ENCODE measurements around the gene CDC5L.

CDC5L gene

DNA sequence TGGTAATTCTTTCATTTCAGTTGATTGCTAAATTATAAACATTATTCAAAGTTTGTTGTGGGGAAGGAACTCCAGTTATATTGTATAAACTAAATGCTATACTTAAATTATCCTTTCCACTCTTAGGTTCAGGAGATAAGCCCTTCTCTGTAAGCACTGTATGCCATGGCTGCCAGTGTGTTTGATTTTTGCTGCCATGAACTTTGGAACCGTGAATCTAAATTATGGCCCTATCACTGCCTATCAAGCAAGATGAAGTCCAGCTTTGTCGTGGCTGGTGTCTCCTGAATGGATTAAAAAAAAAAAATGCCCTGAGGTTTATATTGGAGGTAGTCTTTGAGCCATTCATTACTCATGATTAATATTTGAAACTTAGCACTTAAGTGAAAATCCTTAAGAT lies 44.7 kb downstream of the CDC5L start:
- no peak for TF ChIP-seq ZNF274 (IDR thresholded peaks at IDR 0.05; ENCODE audit: low read depth, low read length)
- no peak for TF ChIP-seq YY1 (IDR thresholded peaks at IDR 0.05; ENCODE audit: insufficient read depth, insufficient read length)
- no peak for TF ChIP-seq SUZ12 (IDR thresholded peaks at IDR 0.05; ENCODE audit: extremely low read depth, insufficient read depth, insufficient read length)
- Histone ChIP-seq H3K4me1 (ENCODE audit: insufficient read depth, insufficient read length) (no peaks in the 10 kb centered on the region), H3K36me3 (ENCODE audit: insufficient read depth, insufficient read length, low read length) (peaks cover 43% of the 10 kb centered on the region), H3K4me3 (ENCODE audit: insufficient read length, low read depth) (no peak overlapping the region), H3K27me3 (ENCODE audit: insufficient read depth, insufficient read length) (no peaks in the 10 kb centered on the region), H3K9ac (ENCODE audit: insufficient read length, low read depth) (no peak overlapping the region), H3K9me3 (ENCODE audit: insufficient read depth, low read length) (no peaks in the 10 kb centered on the region)
- DNase-seq (ENCODE audit: low read depth, low spot score) = no peak

DNA sequence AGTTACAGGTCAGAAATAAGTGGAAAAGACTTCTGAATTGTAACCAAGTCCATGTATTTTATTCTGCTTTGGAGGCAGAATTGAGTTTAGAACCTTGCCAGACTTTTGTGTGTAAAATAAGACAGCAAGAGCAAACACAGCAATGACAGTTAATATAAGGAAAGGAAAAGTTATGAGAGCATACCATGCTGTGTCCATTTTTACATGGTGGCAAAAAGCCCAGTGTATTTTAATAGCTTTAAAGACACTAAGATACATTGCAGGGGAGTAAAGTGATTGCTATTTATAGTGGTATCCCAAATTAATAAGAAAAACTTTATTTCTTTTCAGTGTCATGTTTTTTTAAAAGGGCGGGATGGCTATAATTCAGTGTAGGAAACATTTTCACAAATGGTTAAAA lies 45.2 kb downstream of the CDC5L start:
- Histone ChIP-seq H3K36me3 (ENCODE audit: insufficient read depth, insufficient read length, low read length) (peaks cover 43% of the 10 kb centered on the region), H3K4me1 (ENCODE audit: insufficient read depth, insufficient read length) (no peaks in the 10 kb centered on the region), H3K27me3 (ENCODE audit: insufficient read depth, insufficient read length) (no peaks in the 10 kb centered on the region), H3K4me3 (ENCODE audit: insufficient read length, low read depth) (no peak overlapping the region), H3K9me3 (ENCODE audit: insufficient read depth, low read length) (no peaks in the 10 kb centered on the region), H3K9ac (ENCODE audit: insufficient read length, low read depth) (no peak overlapping the region)
- DNase-seq (ENCODE audit: low read depth, low spot score) = no peak
- TF ChIP-seq SUZ12 (IDR thresholded peaks at IDR 0.05; ENCODE audit: extremely low read depth, insufficient read depth, insufficient read length) = no peak
- no peak for TF ChIP-seq ZNF274 (IDR thresholded peaks at IDR 0.05; ENCODE audit: low read depth, low read length)
- TF ChIP-seq YY1 (IDR thresholded peaks at IDR 0.05; ENCODE audit: insufficient read depth, insufficient read length) = no peak

DNA sequence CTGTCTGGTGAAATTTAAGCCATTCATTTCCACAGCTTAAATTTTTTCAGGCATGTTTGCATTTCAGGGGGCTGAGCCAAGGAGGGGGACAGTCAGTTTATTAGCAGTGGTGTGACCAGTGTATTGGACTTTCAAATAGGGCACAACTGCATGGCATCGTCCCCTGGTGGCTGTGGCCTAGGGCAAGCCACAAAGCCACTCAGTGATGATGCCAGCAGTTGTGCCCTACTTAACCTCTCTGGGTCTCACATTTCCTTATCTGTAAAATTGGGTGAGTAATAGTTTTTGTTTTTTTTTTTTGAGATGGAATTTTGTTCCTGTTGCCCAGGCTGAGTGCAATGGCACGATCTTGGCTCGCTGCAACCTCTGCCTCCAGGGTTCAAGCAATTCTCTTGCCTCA lies 48.0 kb downstream of the CDC5L start:
- TF ChIP-seq ZNF274 (IDR thresholded peaks at IDR 0.05; ENCODE audit: low read depth, low read length) = no peak
- TF ChIP-seq YY1 (IDR thresholded peaks at IDR 0.05; ENCODE audit: insufficient read depth, insufficient read length) = no peak
- no peak for TF ChIP-seq SUZ12 (IDR thresholded peaks at IDR 0.05; ENCODE audit: extremely low read depth, insufficient read depth, insufficient read length)
- Histone ChIP-seq H3K9me3 (ENCODE audit: insufficient read depth, low read length) (0 out of 2 replicates have a peak, but pooled peaks cover under 1% of the 10 kb centered on the region), H3K36me3 (ENCODE audit: insufficient read depth, insufficient read length, low read length) (peaks cover 35% of the 10 kb centered on the region), H3K4me3 (ENCODE audit: insufficient read length, low read depth) (no peak overlapping the region), H3K9ac (ENCODE audit: insufficient read length, low read depth) (no peak overlapping the region), H3K4me1 (ENCODE audit: insufficient read depth, insufficient read length) (no peaks in the 10 kb centered on the region), H3K27me3 (ENCODE audit: insufficient read depth, insufficient read length) (no peaks in the 10 kb centered on the region)
- DNase-seq (ENCODE audit: low read depth, low spot score) = no peak

DNA sequence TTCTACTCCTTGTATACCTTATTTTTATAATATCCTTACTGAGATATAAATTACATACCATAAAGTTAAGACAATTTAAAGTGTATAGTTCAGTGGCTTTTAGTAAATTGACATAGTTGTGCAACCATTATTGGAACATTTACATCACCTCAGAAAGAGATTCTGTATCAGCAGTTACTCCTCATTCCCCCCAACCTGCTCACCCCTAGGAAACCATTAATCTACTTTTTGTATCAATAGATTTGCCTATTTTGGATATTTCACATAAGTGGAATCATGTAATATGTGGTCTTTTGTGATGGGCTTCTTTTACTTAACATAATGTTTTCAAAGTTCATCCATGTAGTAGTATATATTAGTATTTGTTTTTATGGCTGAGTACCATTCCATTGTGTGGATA lies 51.3 kb downstream of the CDC5L start:
- peaks cover 29% of the 10 kb centered on the region for H3K9me3 ChIP-seq (ENCODE audit: insufficient read depth, low read length)
- peaks cover 20% of the 10 kb centered on the region for H3K36me3 ChIP-seq (ENCODE audit: insufficient read depth, insufficient read length, low read length)
- TF ChIP-seq SUZ12 (IDR thresholded peaks at IDR 0.05; ENCODE audit: extremely low read depth, insufficient read depth, insufficient read length) (no peak), YY1 (IDR thresholded peaks at IDR 0.05; ENCODE audit: insufficient read depth, insufficient read length) (no peak), ZNF274 (IDR thresholded peaks at IDR 0.05; ENCODE audit: low read depth, low read length) (no peak)

DNA sequence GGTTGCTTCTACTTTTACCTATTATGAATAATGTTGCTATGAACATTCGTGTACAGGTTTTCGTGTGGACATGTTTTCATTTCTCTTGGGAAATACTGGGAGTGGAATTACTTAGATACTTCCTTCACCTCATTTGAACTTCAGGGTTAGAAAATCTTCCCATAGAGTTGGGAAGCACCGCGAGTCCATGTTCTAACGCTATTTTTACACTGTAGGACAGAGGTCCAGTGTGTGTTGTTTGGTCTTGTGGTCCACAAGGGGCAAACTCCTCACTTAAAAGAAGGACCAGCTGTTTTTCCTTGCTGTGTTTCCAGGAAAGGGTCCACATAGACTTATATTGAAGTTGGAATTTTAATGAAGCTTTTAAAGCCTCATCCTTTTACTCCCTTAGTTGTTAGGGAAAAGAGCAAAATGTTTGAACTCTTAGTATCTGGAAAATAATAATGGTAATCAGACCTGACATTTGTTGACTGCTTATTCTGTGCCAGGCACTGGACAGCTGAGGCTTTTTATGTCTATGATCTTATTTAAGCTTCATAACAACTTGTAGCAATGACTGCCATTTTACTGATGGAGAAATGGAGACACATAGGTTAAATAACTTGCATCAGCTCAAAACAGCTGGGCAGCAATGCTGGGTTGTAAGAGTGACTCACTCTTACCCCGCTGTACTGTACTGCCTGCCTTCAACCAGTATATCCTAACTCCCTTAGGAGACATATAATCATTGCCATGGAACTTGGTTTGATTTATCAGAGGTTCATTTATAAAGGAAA lies 52.0 kb downstream of the CDC5L start:
- no peak overlapping the region for H3K9ac ChIP-seq (ENCODE audit: insufficient read length, low read depth)
- peaks cover 13% of the 10 kb centered on the region for H3K36me3 ChIP-seq (ENCODE audit: insufficient read depth, insufficient read length, low read length)
- H3K27me3 ChIP-seq (ENCODE audit: insufficient read depth, insufficient read length) = no peaks in the 10 kb centered on the region
- H3K4me1 ChIP-seq (ENCODE audit: insufficient read depth, insufficient read length) = no peaks in the 10 kb centered on the region
- no peak for DNase-seq (ENCODE audit: low read depth, low spot score)
- H3K4me3 ChIP-seq (ENCODE audit: insufficient read length, low read depth) = no peak overlapping the region
- no peak for TF ChIP-seq SUZ12 (IDR thresholded peaks at IDR 0.05; ENCODE audit: extremely low read depth, insufficient read depth, insufficient read length)
- no peak for TF ChIP-seq ZNF274 (IDR thresholded peaks at IDR 0.05; ENCODE audit: low read depth, low read length)
- TF ChIP-seq YY1 (IDR thresholded peaks at IDR 0.05; ENCODE audit: insufficient read depth, insufficient read length) = no peak
- peaks cover 29% of the 10 kb centered on the region for H3K9me3 ChIP-seq (ENCODE audit: insufficient read depth, low read length)

More for the DNA sequence above, 51.3 kb downstream of the CDC5L start:
- H3K4me3 ChIP-seq (ENCODE audit: insufficient read length, low read depth) = no peak overlapping the region
- no peak overlapping the region for H3K9ac ChIP-seq (ENCODE audit: insufficient read length, low read depth)
- no peaks in the 10 kb centered on the region for H3K4me1 ChIP-seq (ENCODE audit: insufficient read depth, insufficient read length)
- DNase-seq (ENCODE audit: low read depth, low spot score) = no peak
- no peaks in the 10 kb centered on the region for H3K27me3 ChIP-seq (ENCODE audit: insufficient read depth, insufficient read length)

DNA sequence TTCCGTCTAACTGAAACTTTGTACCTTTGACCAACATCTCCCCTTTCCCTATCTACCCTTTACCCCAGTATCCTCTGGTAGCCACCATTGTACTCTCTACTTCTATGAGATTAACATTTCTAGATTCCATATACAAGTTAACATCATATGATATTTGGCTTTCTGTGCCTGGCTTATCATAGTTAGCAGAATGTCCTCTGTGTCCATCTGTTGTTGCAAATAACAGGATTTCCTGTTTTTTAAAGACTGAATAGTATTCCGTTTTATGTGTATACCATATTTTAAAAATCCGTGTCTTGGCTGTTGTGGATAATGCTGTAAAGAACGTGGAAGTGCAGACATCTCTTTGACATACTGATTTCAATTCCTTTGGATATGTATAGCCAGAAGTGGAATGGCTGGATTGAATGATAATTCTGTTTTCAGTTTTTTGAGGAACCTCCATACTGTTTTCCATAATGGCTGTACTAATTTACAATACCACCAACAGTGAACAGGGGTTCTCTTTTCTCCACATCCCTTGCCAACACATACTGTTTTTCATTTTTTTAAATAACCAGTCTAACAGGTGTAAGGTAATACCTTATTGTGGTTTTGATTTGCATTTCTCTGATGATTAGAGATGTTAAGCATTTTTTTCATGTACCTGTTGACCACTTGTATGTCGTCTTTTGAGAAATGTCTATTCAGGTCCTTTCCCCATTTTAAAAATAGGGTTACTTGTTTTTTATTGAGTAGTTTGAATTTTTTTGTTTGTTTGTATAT lies 53.8 kb downstream of the CDC5L start:
- Histone ChIP-seq H3K36me3 (ENCODE audit: insufficient read depth, insufficient read length, low read length) (peaks cover 21% of the 10 kb centered on the region), H3K9ac (ENCODE audit: insufficient read length, low read depth) (no peak overlapping the region), H3K4me1 (ENCODE audit: insufficient read depth, insufficient read length) (no peaks in the 10 kb centered on the region), H3K27me3 (ENCODE audit: insufficient read depth, insufficient read length) (no peaks in the 10 kb centered on the region), H3K4me3 (ENCODE audit: insufficient read length, low read depth) (no peak overlapping the region), H3K9me3 (ENCODE audit: insufficient read depth, low read length) (peaks cover 29% of the 10 kb centered on the region)
- DNase-seq (ENCODE audit: low read depth, low spot score) = no peak
- TF ChIP-seq SUZ12 (IDR thresholded peaks at IDR 0.05; ENCODE audit: extremely low read depth, insufficient read depth, insufficient read length) = no peak
- TF ChIP-seq YY1 (IDR thresholded peaks at IDR 0.05; ENCODE audit: insufficient read depth, insufficient read length) = no peak
- no peak for TF ChIP-seq ZNF274 (IDR thresholded peaks at IDR 0.05; ENCODE audit: low read depth, low read length)

DNA sequence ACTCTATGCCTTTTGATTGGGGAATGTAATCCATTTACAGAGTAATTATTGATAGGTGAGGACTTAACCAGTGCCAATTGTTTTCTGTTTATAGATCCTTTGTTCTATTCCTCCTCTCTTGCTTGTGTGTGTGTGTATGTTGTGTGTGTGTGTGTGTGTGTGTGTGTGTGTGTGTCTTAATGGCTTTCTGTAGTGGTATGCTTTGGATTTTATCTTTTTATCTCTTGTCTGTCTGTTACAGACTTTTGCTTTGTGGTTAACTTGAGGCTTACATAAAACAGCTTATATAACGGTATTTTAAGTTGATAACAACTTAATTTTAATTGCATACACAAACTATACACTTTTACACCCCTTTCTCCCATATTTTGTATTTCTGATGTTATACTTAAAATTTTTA lies 54.7 kb downstream of the CDC5L start:
- Histone ChIP-seq H3K36me3 (ENCODE audit: insufficient read depth, insufficient read length, low read length) (peaks cover 22% of the 10 kb centered on the region), H3K4me1 (ENCODE audit: insufficient read depth, insufficient read length) (no peaks in the 10 kb centered on the region)

More for the DNA sequence above, 54.7 kb downstream of the CDC5L start:
- Histone ChIP-seq H3K9me3 (ENCODE audit: insufficient read depth, low read length) (peaks cover 29% of the 10 kb centered on the region), H3K4me3 (ENCODE audit: insufficient read length, low read depth) (no peak overlapping the region), H3K27me3 (ENCODE audit: insufficient read depth, insufficient read length) (no peaks in the 10 kb centered on the region), H3K9ac (ENCODE audit: insufficient read length, low read depth) (no peak overlapping the region)
- DNase-seq (ENCODE audit: low read depth, low spot score) = no peak
- no peak for TF ChIP-seq SUZ12 (IDR thresholded peaks at IDR 0.05; ENCODE audit: extremely low read depth, insufficient read depth, insufficient read length)
- no peak for TF ChIP-seq YY1 (IDR thresholded peaks at IDR 0.05; ENCODE audit: insufficient read depth, insufficient read length)
- TF ChIP-seq ZNF274 (IDR thresholded peaks at IDR 0.05; ENCODE audit: low read depth, low read length) = no peak
